Endothelial cell of umbilical vein (primary cell): ENCODE data around the gene GYPA. TPM values are rescaled to one million over a fixed set of nuclear protein-coding genes. Genes with fewer than 3 reads are reported as not detected.
"Not testable (repeated sequence)": the region's sequence is repeated elsewhere in the genome, so short reads cannot be mapped to it uniquely, and the experiment has no call there.

Experiments used
- BruUV-seq: library from RNA; stranded (reverse); fragments of 400-500 nt; replicated peaks from 2 replicates; lab custom pipeline; 2021; lab: Mats Ljungman, UMichigan
- CTCF ChIA-PET: fragments of 300-600, 350-600 bp; sonication (Branson Sonifier 250); formaldehyde crosslinking; loops from one replicate; lab custom pipeline; 2021; ENCODE audit warnings: antibody characterized with exemption, inconsistent platforms; lab: Charles Lee
- POLR2A ChIA-PET: fragments of 300-600, 350-600 bp; sonication (Branson Sonifier 250); formaldehyde crosslinking; loops from one replicate; lab custom pipeline; 2021; ENCODE audit warnings: antibody characterized with exemption, inconsistent platforms; lab: Charles Lee
- DNase-seq: peaks from one replicate; pipeline ENCODE4 v3.0.0-alpha.2; 2011; ENCODE audit warnings: low read depth, low spot score
- FAIRE-seq: peaks from 2 replicates; lab custom pipeline; 2011; peaks lifted over from hg19 to GRCh38; lab: Jason Lieb, UNC
- H2AFZ ChIP-seq: 2 replicates; pipeline ENCODE4 v1.6.0; 2012; ENCODE audit warnings: low read depth, low read length, control low read depth, inconsistent platforms
- H3K27ac ChIP-seq: 2 replicates; pipeline ENCODE4 v1.5.1; 2011; ENCODE audit warnings: low read depth, mild to moderate bottlenecking, control low read depth, low read length, moderate library complexity; ENCODE audit not compliant: insufficient read depth
- H3K27me3 ChIP-seq, 2 experiments: 2 replicates each; pipeline versions ENCODE4 v1.6.0 to v1.6.1; 2011; ENCODE audit warnings: low read length in 2 of 2, mixed read lengths in 1 of 2; ENCODE audit not compliant: control insufficient read depth in 2 of 2, insufficient read depth in 2 of 2
- H3K36me3 ChIP-seq, 2 experiments: 2 replicates in 1 of 2; 3 replicates in 1 of 2; pipeline ENCODE4 v1.5.1; 2011; ENCODE audit warnings: low read length in 2 of 2, mild to moderate bottlenecking in 1 of 2, moderate library complexity in 1 of 2; ENCODE audit not compliant: control insufficient read depth in 2 of 2, insufficient read depth in 2 of 2; ENCODE audit errors: extremely low read depth in 1 of 2
- H3K4me1 ChIP-seq: 3 replicates; pipeline ENCODE4 v1.5.1; 2011; ENCODE audit warnings: mild to moderate bottlenecking, low read length; ENCODE audit not compliant: control insufficient read depth, insufficient read depth; ENCODE audit errors: extremely low read depth
- H3K4me2 ChIP-seq: 2 replicates; pipeline ENCODE4 v1.6.1; 2011; ENCODE audit warnings: low read length, control low read depth, mixed read lengths; ENCODE audit not compliant: insufficient read depth
- H3K4me3 ChIP-seq, 3 experiments: fragments of 200-600 bp in 1 of 3; sonication (generic), shearing (Covaris generic) in 1 of 3; replicated peaks in 1 of 3; 2 replicates each; pipeline ENCODE4 v1.5.1; 2011 to 2016; ENCODE audit warnings: control low read depth in 3 of 3, low read length in 3 of 3, mild to moderate bottlenecking in 2 of 3, inconsistent platforms in 1 of 3, low read depth in 1 of 3, moderate library complexity in 1 of 3; ENCODE audit not compliant: insufficient read depth in 1 of 3
- H3K79me2 ChIP-seq: 2 replicates; pipeline ENCODE4 v1.6.0; 2012; ENCODE audit warnings: low read length, inconsistent platforms; ENCODE audit not compliant: control insufficient read depth, insufficient read depth
- H3K9ac ChIP-seq: replicated peaks from 2 replicates; pipeline ENCODE3; 2011; ENCODE audit warnings: low read length, control low read depth; ENCODE audit not compliant: insufficient read depth; ENCODE audit errors: extremely low read depth
- H3K9me1 ChIP-seq: replicated peaks from 3 replicates; pipeline ENCODE4 v1.6.0; 2011; ENCODE audit warnings: mild to moderate bottlenecking, low read length; ENCODE audit not compliant: control insufficient read depth, insufficient read depth; ENCODE audit errors: extremely low read depth
- H3K9me3 ChIP-seq: replicated peaks from 2 replicates; pipeline ENCODE4 v1.5.1; 2012; ENCODE audit warnings: low read length, inconsistent platforms; ENCODE audit not compliant: control insufficient read depth, insufficient read depth
- H4K20me1 ChIP-seq: replicated peaks from 2 replicates; pipeline ENCODE3; 2011; ENCODE audit warnings: mild to moderate bottlenecking, low read length; ENCODE audit not compliant: control insufficient read depth, insufficient read depth; ENCODE audit errors: extremely low read depth
- EZH2 ChIP-seq: IDR thresholded peaks from 2 replicates; pipeline ENCODE4 v1.6.1; 2012; ENCODE audit warnings: borderline replicate concordance, low read depth, mild to moderate bottlenecking, moderate library complexity, low read length, inconsistent platforms; ENCODE audit not compliant: severe bottlenecking
- FOS ChIP-seq: IDR thresholded peaks from 2 replicates; pipeline ENCODE4 v1.6.1; 2011; ENCODE audit warnings: mild to moderate bottlenecking, low read length, moderate library complexity, borderline replicate concordance; ENCODE audit not compliant: insufficient read depth
- JUN ChIP-seq: IDR thresholded peaks from 2 replicates; pipeline ENCODE4 v1.6.1; 2011; ENCODE audit warnings: borderline replicate concordance, low read depth; ENCODE audit not compliant: insufficient read length, insufficient read depth
- MYC ChIP-seq: IDR thresholded peaks from one replicate; pipeline ENCODE4 v1.6.1; 2011; ENCODE audit warnings: mild to moderate bottlenecking, low read depth, low read length
- POLR2AphosphoS5 ChIP-seq: IDR thresholded peaks from 2 replicates; pipeline ENCODE4 v1.6.1; 2012; ENCODE audit warnings: low read depth, mild to moderate bottlenecking, control low read depth, low read length, moderate library complexity; ENCODE audit not compliant: insufficient read depth
- dilution Hi-C: fragments of 300-500 bp; cut with MboI; formaldehyde crosslinking; loops from one replicate; pipeline ENCODE4 v1.15.0; 2019; ENCODE audit warnings: low sequenced_read_pairs; ENCODE audit not compliant: extremely low pct_ligation_motif_present
- intact Hi-C: fragments of 100-400 bp; cut with micrococcal nuclease; formaldehyde crosslinking; loops from one replicate; pipeline ENCODE4 v1.10.0; 2022
- polyA plus RNA-seq, 4 experiments: library from polyadenylated mRNA; depleted of rRNA in 3 of 4; stranded (reverse) in 3 of 4; unstranded in 1 of 4; fragments of >200 nt; gene quantifications; 2 replicates each; pipeline versions ENCODE4 v1.2.1 to v1.2.3, GENCODE V29; 2011 to 2012; ENCODE audit warnings: missing spikeins in 1 of 4
- total RNA-seq: library from RNA; stranded (reverse); gene quantifications from 2 replicates; pipeline ENCODE4 v1.2.3, GENCODE V29; 2021
- TF ChIP-seq, protein P1 (sequence below), 2 donors: IDR thresholded peaks; 1 replicate in 1 of 2; 2 replicates in 1 of 2; pipeline ENCODE4 v1.5.1; 2011; ENCODE audit warnings: low read length in 2 of 2, mild to moderate bottlenecking in 2 of 2, moderate library complexity in 2 of 2, control low read depth in 1 of 2, inconsistent platforms in 1 of 2, low read depth in 1 of 2; ENCODE audit not compliant: insufficient read depth in 1 of 2; ENCODE audit errors: extremely low read depth in 1 of 2

Gene GYPA
- total and polyA plus RNA-seq, 2 donors (not counting 3 experiments of a cell fraction or from before 2014, with no cell fraction given) = not detected

DNA sequence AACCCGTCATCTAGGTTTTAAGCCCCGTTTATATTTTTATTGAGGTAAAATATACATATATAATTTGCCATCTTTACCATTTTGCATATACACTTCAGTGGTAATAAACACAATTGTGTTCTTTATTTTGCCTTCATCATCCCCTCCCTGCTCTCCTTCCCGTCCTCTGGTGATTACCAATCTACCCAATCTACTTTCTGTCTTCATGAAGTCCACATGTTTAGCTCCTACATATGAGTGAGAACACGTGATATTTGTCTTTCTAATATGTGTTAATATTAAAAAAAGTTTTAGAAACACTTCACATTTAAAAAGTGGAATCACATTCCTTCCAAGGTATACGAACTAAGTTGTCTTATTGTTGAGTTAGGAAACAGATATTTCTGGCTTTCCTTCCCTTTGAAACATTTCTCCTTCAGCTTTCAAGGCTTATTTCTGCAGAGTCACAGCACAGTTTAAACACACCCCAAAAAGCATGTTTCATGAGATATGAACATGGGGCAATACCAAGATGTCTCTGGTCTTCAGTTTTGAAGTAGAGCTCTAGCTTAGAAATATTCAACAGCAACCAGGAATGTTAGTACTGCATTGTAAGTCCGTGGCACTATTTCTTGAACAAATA is 35.9 kb downstream of the GYPA start:
- H3K79me2 ChIP-seq = no peaks in the 10 kb centered on the region
- H2AFZ ChIP-seq = no peak overlapping the region
- no peak overlapping the region for H3K4me3 ChIP-seq
- CTCF ChIA-PET = no interaction called here
- H3K36me3 ChIP-seq = no peaks in the 10 kb centered on the region
- H3K27ac ChIP-seq = no peak overlapping the region
- DNase-seq = no peak
- no peaks in the 10 kb centered on the region for H3K9me1 ChIP-seq
- POLR2A ChIA-PET = no interaction called here
- peaks cover 2 to 5% of the 10 kb centered on the region in 2 experiments for H3K27me3 ChIP-seq
- no peak overlapping the region for H3K9ac ChIP-seq
- dilution Hi-C loops (no loop called here), intact Hi-C loops (no loop called here)
- no peak for TF ChIP-seq JUN
- TF ChIP-seq EZH2 = no peak
- no peak for TF ChIP-seq FOS
- TF ChIP-seq, protein P1, sequence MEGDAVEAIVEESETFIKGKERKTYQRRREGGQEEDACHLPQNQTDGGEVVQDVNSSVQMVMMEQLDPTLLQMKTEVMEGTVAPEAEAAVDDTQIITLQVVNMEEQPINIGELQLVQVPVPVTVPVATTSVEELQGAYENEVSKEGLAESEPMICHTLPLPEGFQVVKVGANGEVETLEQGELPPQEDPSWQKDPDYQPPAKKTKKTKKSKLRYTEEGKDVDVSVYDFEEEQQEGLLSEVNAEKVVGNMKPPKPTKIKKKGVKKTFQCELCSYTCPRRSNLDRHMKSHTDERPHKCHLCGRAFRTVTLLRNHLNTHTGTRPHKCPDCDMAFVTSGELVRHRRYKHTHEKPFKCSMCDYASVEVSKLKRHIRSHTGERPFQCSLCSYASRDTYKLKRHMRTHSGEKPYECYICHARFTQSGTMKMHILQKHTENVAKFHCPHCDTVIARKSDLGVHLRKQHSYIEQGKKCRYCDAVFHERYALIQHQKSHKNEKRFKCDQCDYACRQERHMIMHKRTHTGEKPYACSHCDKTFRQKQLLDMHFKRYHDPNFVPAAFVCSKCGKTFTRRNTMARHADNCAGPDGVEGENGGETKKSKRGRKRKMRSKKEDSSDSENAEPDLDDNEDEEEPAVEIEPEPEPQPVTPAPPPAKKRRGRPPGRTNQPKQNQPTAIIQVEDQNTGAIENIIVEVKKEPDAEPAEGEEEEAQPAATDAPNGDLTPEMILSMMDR (IDR thresholded peaks at IDR 0.05; ENCODE audit: extremely low read depth in 1 of 2, insufficient read depth in 1 of 2, low read depth in 1 of 2, low read length in 2 of 2) = no peak
- no peak for TF ChIP-seq MYC
- no peak for TF ChIP-seq POLR2AphosphoS5
- H4K20me1 ChIP-seq = no peaks in the 10 kb centered on the region
- no peaks in the 10 kb centered on the region for H3K9me3 ChIP-seq
- FAIRE-seq = no peak
- H3K4me2 ChIP-seq = no peak overlapping the region
- no peaks in the 10 kb centered on the region for H3K4me1 ChIP-seq
- no TSS peak for BruUV-seq

DNA sequence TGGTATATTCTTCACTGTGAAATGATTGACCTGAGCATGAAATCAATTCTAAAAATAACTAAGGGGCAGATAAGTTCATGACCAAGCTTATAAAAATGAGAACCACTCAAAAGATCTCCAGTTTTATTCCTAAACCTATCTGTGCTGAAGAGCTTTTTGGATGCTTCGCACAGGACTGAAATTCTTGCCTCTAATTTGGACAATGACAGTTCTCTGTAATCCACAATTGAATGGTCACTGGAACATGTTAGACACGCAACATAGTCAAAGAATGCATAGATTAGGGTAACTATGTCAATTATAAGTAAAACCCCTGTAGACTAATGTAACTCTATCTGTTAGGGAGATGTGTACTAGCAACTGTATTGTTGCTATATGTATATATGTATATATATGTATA is 42.7 kb downstream of the GYPA start:
- H3K4me2 ChIP-seq, H3K9ac ChIP-seq, H3K79me2 ChIP-seq, FAIRE-seq, H3K9me3 ChIP-seq, H4K20me1 ChIP-seq, intact Hi-C loops, H3K4me3 ChIP-seq, H3K4me1 ChIP-seq, BruUV-seq, DNase-seq, H3K27me3 ChIP-seq, dilution Hi-C loops, H3K9me1 ChIP-seq, H3K27ac ChIP-seq, H3K36me3 ChIP-seq, H2AFZ ChIP-seq, POLR2A ChIA-PET, CTCF ChIA-PET: not testable (repeated sequence)

DNA sequence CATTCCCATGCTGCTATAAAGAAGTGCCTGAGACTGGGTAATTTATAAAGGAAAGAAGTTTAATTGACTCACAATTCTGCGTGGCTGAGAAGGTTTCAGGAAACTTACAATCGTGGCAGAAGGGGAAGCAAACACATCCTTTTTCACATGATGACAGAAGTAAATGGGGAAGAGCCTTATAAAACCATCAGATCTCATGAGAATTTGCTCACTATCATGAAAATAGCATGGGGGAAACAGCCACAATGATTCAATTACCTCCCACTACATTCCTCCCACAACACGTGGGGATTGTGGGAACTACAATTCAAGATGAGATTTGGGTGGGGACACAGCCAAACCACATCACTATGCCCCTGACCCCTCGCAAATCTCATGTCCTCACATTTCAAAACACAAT is 46.5 kb downstream of the GYPA start:
- BruUV-seq, H3K9ac ChIP-seq, H3K9me3 ChIP-seq: not testable (repeated sequence)

More for the DNA sequence above, 46.5 kb downstream of the GYPA start:
- H2AFZ ChIP-seq, H3K27me3 ChIP-seq, CTCF ChIA-PET, DNase-seq, H3K27ac ChIP-seq, H3K4me3 ChIP-seq, H3K4me2 ChIP-seq, H3K4me1 ChIP-seq, H4K20me1 ChIP-seq, H3K9me1 ChIP-seq, POLR2A ChIA-PET, H3K79me2 ChIP-seq, FAIRE-seq, H3K36me3 ChIP-seq, intact Hi-C loops, dilution Hi-C loops: not testable (repeated sequence)
